ENCODE measurements around the gene INTS6. TPM values are rescaled to one million over a fixed set of nuclear protein-coding genes. Genes with fewer than 3 reads are reported as not detected.

Gene INTS6
- polyA plus RNA-seq, 1 donor (not counting 4 experiments of a cell fraction or from before 2014, with no cell fraction given) = 44.2 TPM

DNA sequence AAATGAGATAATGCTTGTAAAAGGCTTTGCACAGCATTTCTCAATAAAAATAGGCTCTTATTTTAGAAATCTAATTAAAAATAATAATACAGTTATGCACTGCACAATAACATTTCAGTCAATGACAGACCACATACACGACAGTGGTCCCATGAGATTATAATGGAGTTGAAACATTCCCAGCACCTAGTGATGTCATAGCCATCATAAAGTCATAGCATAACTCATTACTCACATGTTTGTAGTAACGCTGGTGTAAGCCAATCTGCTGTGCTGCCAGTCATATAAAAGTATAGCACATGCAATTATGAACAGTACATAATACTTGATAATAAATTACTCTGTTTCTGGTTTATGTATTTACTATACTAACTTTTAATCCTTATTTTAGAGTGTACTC is 126.1 kb downstream of the INTS6 start:
- no peak for FAIRE-seq
- TF ChIP-seq, protein P1, sequence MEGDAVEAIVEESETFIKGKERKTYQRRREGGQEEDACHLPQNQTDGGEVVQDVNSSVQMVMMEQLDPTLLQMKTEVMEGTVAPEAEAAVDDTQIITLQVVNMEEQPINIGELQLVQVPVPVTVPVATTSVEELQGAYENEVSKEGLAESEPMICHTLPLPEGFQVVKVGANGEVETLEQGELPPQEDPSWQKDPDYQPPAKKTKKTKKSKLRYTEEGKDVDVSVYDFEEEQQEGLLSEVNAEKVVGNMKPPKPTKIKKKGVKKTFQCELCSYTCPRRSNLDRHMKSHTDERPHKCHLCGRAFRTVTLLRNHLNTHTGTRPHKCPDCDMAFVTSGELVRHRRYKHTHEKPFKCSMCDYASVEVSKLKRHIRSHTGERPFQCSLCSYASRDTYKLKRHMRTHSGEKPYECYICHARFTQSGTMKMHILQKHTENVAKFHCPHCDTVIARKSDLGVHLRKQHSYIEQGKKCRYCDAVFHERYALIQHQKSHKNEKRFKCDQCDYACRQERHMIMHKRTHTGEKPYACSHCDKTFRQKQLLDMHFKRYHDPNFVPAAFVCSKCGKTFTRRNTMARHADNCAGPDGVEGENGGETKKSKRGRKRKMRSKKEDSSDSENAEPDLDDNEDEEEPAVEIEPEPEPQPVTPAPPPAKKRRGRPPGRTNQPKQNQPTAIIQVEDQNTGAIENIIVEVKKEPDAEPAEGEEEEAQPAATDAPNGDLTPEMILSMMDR (optimal IDR thresholded peaks at IDR 0.05 in 1 of 3, IDR thresholded peaks at IDR 0.05 in 1 of 3, conservative IDR thresholded peaks at IDR 0.05 in 1 of 3; ENCODE audit: extremely low read depth in 1 of 3, insufficient read depth in 2 of 3, low read length in 3 of 3) = no peak
- TF ChIP-seq EZH2 (IDR thresholded peaks at IDR 0.05; ENCODE audit: low read length) = no peak

DNA sequence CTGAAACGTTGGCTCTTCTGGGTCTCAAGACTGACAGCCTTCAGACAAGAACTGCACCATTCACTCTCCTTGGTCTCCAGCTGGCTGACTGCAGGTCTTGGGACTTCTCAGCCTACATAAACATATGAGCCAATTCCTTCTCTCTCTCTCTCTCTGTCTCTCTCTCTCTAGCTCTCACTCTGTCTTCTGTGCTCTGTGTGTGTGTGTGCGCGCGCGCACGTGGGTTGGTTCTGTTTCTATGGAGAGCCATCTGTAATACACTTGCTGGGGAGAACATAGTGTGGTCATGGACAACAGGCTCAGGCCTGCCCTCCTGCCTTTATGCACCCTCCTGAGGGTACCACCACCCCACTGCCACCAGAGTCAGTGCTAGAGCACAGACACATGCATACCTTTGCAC is 127.0 kb downstream of the INTS6 start:
- Histone ChIP-seq H3K9me1 (ENCODE audit: control insufficient read depth, extremely low read depth, insufficient read depth, low read length) (no peaks in the 10 kb centered on the region), H3K9ac (ENCODE audit: control insufficient read depth, extremely low read depth, insufficient read depth, low read length) (no peak overlapping the region), H2AFZ (ENCODE audit: control insufficient read depth, low read length) (no peak overlapping the region), H4K20me1 (ENCODE audit: control insufficient read depth, extremely low read depth, insufficient read depth, low read length) (no peaks in the 10 kb centered on the region), H3K9me3 (ENCODE audit: control insufficient read depth, low read depth, low read length) (no peaks in the 10 kb centered on the region), H3K79me2 (ENCODE audit: control insufficient read depth, insufficient read depth, low read length) (no peaks in the 10 kb centered on the region), H3K27ac (ENCODE audit: control insufficient read depth, insufficient read depth, low read length) (no peak overlapping the region), H3K4me2 (ENCODE audit: control insufficient read depth, extremely low read depth, insufficient read depth, low read depth, low read length) (no peak overlapping the region), H3K4me3 (ENCODE audit: control insufficient read depth in 2 of 3, extremely low read depth in 1 of 3, insufficient read depth in 2 of 3, low read depth in 1 of 3, low read length in 3 of 3) (no peak overlapping the region), H3K27me3 (ENCODE audit: control insufficient read depth, extremely low read depth, insufficient read depth, low read length) (no peaks in the 10 kb centered on the region), H3K36me3 (ENCODE audit: control insufficient read depth in 2 of 2, extremely low read depth in 1 of 2, insufficient read depth in 2 of 2, low read length in 2 of 2) (no peaks in the 10 kb centered on the region), H3K4me1 (ENCODE audit: control insufficient read depth, extremely low read depth, insufficient read depth, low read length) (no peaks in the 10 kb centered on the region)
- DNase-seq (ENCODE audit: low read depth, low spot score) = no peak
- no peak for FAIRE-seq
- TF ChIP-seq EZH2 (IDR thresholded peaks at IDR 0.05; ENCODE audit: low read length) = no peak
- TF ChIP-seq, protein P1 (optimal IDR thresholded peaks at IDR 0.05 in 1 of 3, IDR thresholded peaks at IDR 0.05 in 1 of 3, conservative IDR thresholded peaks at IDR 0.05 in 1 of 3; ENCODE audit: extremely low read depth in 1 of 3, insufficient read depth in 2 of 3, low read length in 3 of 3) = no peak
- dilution Hi-C loops (cut with MboI; ENCODE audit: extremely low pct_ligation_motif_present, low sequenced_read_pairs) = no loop called here

More for the DNA sequence above, 126.1 kb downstream of the INTS6 start:
- no peak overlapping the region for H3K27ac ChIP-seq (ENCODE audit: control insufficient read depth, insufficient read depth, low read length)
- H4K20me1 ChIP-seq (ENCODE audit: control insufficient read depth, extremely low read depth, insufficient read depth, low read length) = no peaks in the 10 kb centered on the region
- H3K27me3 ChIP-seq (ENCODE audit: control insufficient read depth, extremely low read depth, insufficient read depth, low read length) = no peaks in the 10 kb centered on the region
- no peaks in the 10 kb centered on the region for H3K4me1 ChIP-seq (ENCODE audit: control insufficient read depth, extremely low read depth, insufficient read depth, low read length)
- H3K4me3 ChIP-seq (ENCODE audit: control insufficient read depth in 2 of 3, extremely low read depth in 1 of 3, insufficient read depth in 2 of 3, low read depth in 1 of 3, low read length in 3 of 3) = no peak overlapping the region
- H3K36me3 ChIP-seq (ENCODE audit: control insufficient read depth in 2 of 2, extremely low read depth in 1 of 2, insufficient read depth in 2 of 2, low read length in 2 of 2) = no peaks in the 10 kb centered on the region
- no peak overlapping the region for H3K4me2 ChIP-seq (ENCODE audit: control insufficient read depth, extremely low read depth, insufficient read depth, low read depth, low read length)
- no peak overlapping the region for H2AFZ ChIP-seq (ENCODE audit: control insufficient read depth, low read length)
- dilution Hi-C loops (cut with MboI; ENCODE audit: extremely low pct_ligation_motif_present, low sequenced_read_pairs) = no loop called here
- no peaks in the 10 kb centered on the region for H3K79me2 ChIP-seq (ENCODE audit: control insufficient read depth, insufficient read depth, low read length)
- H3K9me1 ChIP-seq (ENCODE audit: control insufficient read depth, extremely low read depth, insufficient read depth, low read length) = no peaks in the 10 kb centered on the region
- no peaks in the 10 kb centered on the region for H3K9me3 ChIP-seq (ENCODE audit: control insufficient read depth, low read depth, low read length)
- DNase-seq (ENCODE audit: low read depth, low spot score) = no peak
- H3K9ac ChIP-seq (ENCODE audit: control insufficient read depth, extremely low read depth, insufficient read depth, low read length) = no peak overlapping the region

All from keratinocyte (primary cell).